NT2/D1 (cell line): ENCODE results near the gene PRDX1.

ENCODE experiments used
- DNase-seq: peaks from one replicate; pipeline ENCODE4 v3.0.0-alpha.2; 2011; ENCODE audit warnings: low read depth, low spot score
- H3K27me3 ChIP-seq: 2 replicates; pipeline ENCODE4 v1.6.0; 2011; ENCODE audit warnings: mild to moderate bottlenecking; ENCODE audit not compliant: insufficient read length, insufficient read depth
- H3K36me3 ChIP-seq: 2 replicates; pipeline ENCODE4 v1.6.1; 2011; ENCODE audit warnings: mild to moderate bottlenecking, low read length, mixed read lengths; ENCODE audit not compliant: insufficient read depth, insufficient read length
- H3K4me1 ChIP-seq: 2 replicates; pipeline ENCODE4 v1.5.1; 2011; ENCODE audit not compliant: insufficient read depth, insufficient read length
- H3K4me3 ChIP-seq: 2 replicates; pipeline ENCODE4 v1.5.1; 2011; ENCODE audit warnings: low read depth; ENCODE audit not compliant: insufficient read length
- H3K9ac ChIP-seq: 2 replicates; pipeline ENCODE4 v1.6.0; 2011; ENCODE audit warnings: low read depth; ENCODE audit not compliant: insufficient read length
- H3K9me3 ChIP-seq: 2 replicates; pipeline ENCODE4 v1.5.1; 2011; ENCODE audit warnings: mild to moderate bottlenecking, low read length; ENCODE audit not compliant: insufficient read depth
- SUZ12 ChIP-seq: IDR thresholded peaks from 2 replicates; pipeline ENCODE4 v1.6.1; 2011; ENCODE audit not compliant: insufficient read length, insufficient read depth; ENCODE audit errors: extremely low read depth
- YY1 ChIP-seq: IDR thresholded peaks from 2 replicates; pipeline ENCODE4 v1.6.1; 2011; ENCODE audit not compliant: insufficient read length, insufficient read depth
- ZNF274 ChIP-seq: IDR thresholded peaks from 2 replicates; pipeline ENCODE4 v1.6.1; 2011; ENCODE audit warnings: mild to moderate bottlenecking, low read depth, low read length

The PRDX1 gene

GRCh38 chr1:45465277-45465676 is 56.4 kb downstream of the PRDX1 start:
- Histone ChIP-seq H3K27me3 (no peaks in the 10 kb centered on the region), H3K9me3 (no peaks in the 10 kb centered on the region), H3K4me1 (no peaks in the 10 kb centered on the region), H3K9ac (no peak overlapping the region), H3K4me3 (no peak overlapping the region), H3K36me3 (no peaks in the 10 kb centered on the region)
- no peak for TF ChIP-seq SUZ12
- TF ChIP-seq ZNF274, result no peak
- no peak for TF ChIP-seq YY1
- DNase-seq, result no peak
